AG04450 (cell line): Measurements from ENCODE around the gene ZBTB39. TPM values are rescaled to one million over a fixed set of nuclear protein-coding genes. Genes with fewer than 3 reads are reported as not detected.
"Not testable (repeated sequence)": the region's sequence is repeated elsewhere in the genome, so short reads cannot be mapped to it uniquely, and the experiment has no call there.

Source experiments
- CTCF ChIA-PET: fragments of 300-600, 350-600 bp; formaldehyde crosslinking; extraction: SDS; loops from one replicate; lab custom pipeline; 2022; ENCODE audit warnings: antibody characterized with exemption, inconsistent platforms; lab: Charles Lee
- POLR2A ChIA-PET: fragments of 350-600 bp; formaldehyde crosslinking; extraction: SDS; loops from one replicate; lab custom pipeline; 2021; ENCODE audit warnings: antibody characterized with exemption, inconsistent platforms; lab: Yijun Ruan, JAX
- DNase-seq: peaks from one replicate; pipeline ENCODE4 v3.0.0-alpha.2; 2011; ENCODE audit warnings: low read depth, low spot score
- H3K27ac ChIP-seq: one replicate; pipeline ENCODE4 v1.5.1; 2012; ENCODE audit warnings: low read depth, low read length, control low read depth
- H3K27me3 ChIP-seq: one replicate; pipeline ENCODE4 v1.6.0; 2012; ENCODE audit warnings: low read length; ENCODE audit not compliant: control insufficient read depth, insufficient read depth
- H3K4me3 ChIP-seq: 2 replicates; pipeline ENCODE4 v1.5.1; 2011; ENCODE audit warnings: mild to moderate bottlenecking, low read depth, low read length, control low read depth
- H3K9me3 ChIP-seq: 2 replicates; pipeline ENCODE4 v1.5.1; 2012; ENCODE audit warnings: low read length; ENCODE audit not compliant: control insufficient read depth, insufficient read depth
- CTCF ChIP-seq: IDR thresholded peaks from 2 replicates; pipeline ENCODE4 v1.5.1; 2011; ENCODE audit warnings: low read depth, low read length, control low read depth, inconsistent platforms
- polyA plus RNA-seq: library from polyadenylated mRNA; depleted of rRNA; stranded (reverse); fragments of >200 nt; gene quantifications from 2 replicates; pipeline ENCODE4 v1.2.3, GENCODE V29; 2011

Gene ZBTB39
- polyA plus RNA-seq, 1 experiment = 6.4 TPM

GRCh38 chr12:57019983-57020719, 13.8 kb upstream of the ZBTB39 start:
- H3K27me3 ChIP-seq = peaks cover 20% of the 10 kb centered on the region
- CTCF ChIA-PET = interaction anchor here (1.3 to 1.6 kb wide), 3 partner anchors 18 to 49 kb away, joined by 4 to 6 read pairs (median 5); no protein-coding TSS in a partner anchor
- no peak for TF ChIP-seq CTCF

GRCh38 chr12:57018906-57019305, 12.6 kb upstream of the ZBTB39 start:
- TF ChIP-seq CTCF = no peak
- Histone ChIP-seq H3K27ac (peak overlapping the region; percentile 47), H3K4me3 (no peak overlapping the region), H3K27me3 (peaks cover 26% of the 10 kb centered on the region), H3K9me3 (no peaks in the 10 kb centered on the region)
- POLR2A ChIA-PET = interaction anchor here (1.0 kb wide), 1 partner anchor 10 kb away, joined by 3 read pairs; no protein-coding TSS in a partner anchor
- DNase-seq = no peak
- CTCF ChIA-PET = interaction anchor here (0.9 to 2.6 kb wide), 3 partner anchors 10 to 42 kb away, joined by 3 to 13 read pairs (median 6); no protein-coding TSS in a partner anchor

More at GRCh38 chr12:57019983-57020719, 13.8 kb upstream of the ZBTB39 start:
- H3K27ac ChIP-seq = no peak overlapping the region
- no peaks in the 10 kb centered on the region for H3K9me3 ChIP-seq
- H3K4me3 ChIP-seq = no peak overlapping the region
- POLR2A ChIA-PET = no interaction called here
- DNase-seq = no peak

- CTCF ChIA-PET = interaction anchor here (0.6 to 2.6 kb wide), 7 partner anchors 10 to 440 kb away, joined by 3 to 13 read pairs (median 4); partner anchors contain the start of gene ZBTB39
- POLR2A ChIA-PET = interaction anchor here (0.6 to 1.0 kb wide), 2 partner anchors 10 to 260 kb away, joined by 3 read pairs; no protein-coding TSS in a partner anchor
- H3K27ac ChIP-seq, DNase-seq, H3K4me3 ChIP-seq, H3K9me3 ChIP-seq: not testable (repeated sequence)
- H3K27me3 ChIP-seq = peaks cover 31% of the 10 kb centered on the region
Measured at GRCh38 chr12:57018353-57018752, 12.0 kb upstream of the ZBTB39 start.

GRCh38 chr12:57016348-57016747, 10.0 kb upstream of the ZBTB39 start, which contains the start of gene TAC3:
TAC3 (minus strand) TSS chr12:57016529; CDS start chr12:57015797, 732 bp downstream.
- no peak for DNase-seq
- POLR2A ChIA-PET = no interaction called here
- H3K9me3 ChIP-seq = no peaks in the 10 kb centered on the region
- H3K27ac ChIP-seq = no peak within 1 kb of the TSS
- H3K4me3 ChIP-seq = no peak within 1 kb of the TSS
- CTCF ChIA-PET = interaction anchor here (0.7 to 1.5 kb wide), 5 partner anchors 8 to 380 kb away, joined by 3 to 15 read pairs (median 5); partner anchors contain the start of gene STAT6
- peaks cover 43% of the 10 kb centered on the region for H3K27me3 ChIP-seq
- no peak for TF ChIP-seq CTCF

GRCh38 chr12:57012600-57013465, 6.5 kb upstream of the ZBTB39 start:
- H3K27ac ChIP-seq = no peak overlapping the region
- CTCF ChIA-PET = interaction anchor here (15.4 kb wide), 1 partner anchor 47 kb away, joined by 273 read pairs; no protein-coding TSS in a partner anchor
- no peak for DNase-seq
- H3K27me3 ChIP-seq = peaks cover 43% of the 10 kb centered on the region
- no peaks in the 10 kb centered on the region for H3K9me3 ChIP-seq
- H3K4me3 ChIP-seq = no peak overlapping the region
- POLR2A ChIA-PET = interaction anchor here (0.6 kb wide), 1 partner anchor 90 kb away, joined by 3 read pairs; no protein-coding TSS in a partner anchor
- TF ChIP-seq CTCF = no peak
